GM23248 (cell line): ENCODE results near the gene PHACTR3. TPM values are rescaled to one million over a fixed set of nuclear protein-coding genes. Genes with fewer than 3 reads are reported as not detected.

Experiments used
- DNase-seq: peaks from one replicate; pipeline ENCODE4 v3.0.0-alpha.2; 2015
- H2AFZ ChIP-seq: fragments of 200-600 bp; sonication (generic); 2 replicates; pipeline ENCODE4 v1.6.1; 2016; ENCODE audit warnings: antibody characterized with exemption
- H3F3A ChIP-seq: fragments of 200-600 bp; sonication (generic); 2 replicates; pipeline ENCODE4 v1.6.1; 2016; ENCODE audit warnings: mild to moderate bottlenecking, antibody characterized with exemption, mixed run types; ENCODE audit not compliant: insufficient read depth
- H3K27ac ChIP-seq: fragments of 200-600 bp; sonication (generic); 2 replicates; pipeline ENCODE4 v1.5.1; 2016; ENCODE audit warnings: mild to moderate bottlenecking
- H3K27me3 ChIP-seq: fragments of 200-600 bp; sonication (generic); replicated peaks from 2 replicates; pipeline ENCODE4 v1.6.1; 2016; ENCODE audit warnings: mild to moderate bottlenecking; ENCODE audit not compliant: insufficient read depth
- H3K36me3 ChIP-seq: fragments of 200-600 bp; sonication (generic); 2 replicates; pipeline ENCODE4 v1.6.1; 2016; ENCODE audit warnings: low read depth, mild to moderate bottlenecking
- H3K4me1 ChIP-seq: fragments of 200-600 bp; sonication (generic); 2 replicates; pipeline ENCODE4 v1.6.1; 2016; ENCODE audit warnings: mild to moderate bottlenecking; ENCODE audit not compliant: insufficient read depth
- H3K4me2 ChIP-seq: fragments of 200-600 bp; sonication (generic); one replicate; pipeline ENCODE4 v1.6.1; 2016; ENCODE audit warnings: mild to moderate bottlenecking; ENCODE audit not compliant: unreplicated experiment
- H3K4me3 ChIP-seq: fragments of 200-600 bp; sonication (generic); 2 replicates; pipeline ENCODE4 v1.5.1; 2016; ENCODE audit warnings: mild to moderate bottlenecking
- H3K79me2 ChIP-seq: fragments of 200-600 bp; sonication (generic); 2 replicates; pipeline ENCODE4 v1.6.1; 2016; ENCODE audit warnings: mild to moderate bottlenecking; ENCODE audit not compliant: insufficient read depth
- H3K9ac ChIP-seq: fragments of 200-600 bp; sonication (generic); 2 replicates; pipeline ENCODE4 v1.6.1; 2016; ENCODE audit warnings: mild to moderate bottlenecking
- H3K9me2 ChIP-seq: fragments of 200-600 bp; sonication (generic); 2 replicates; pipeline ENCODE4 v1.6.1; 2016; ENCODE audit warnings: mixed run types, mild to moderate bottlenecking, moderate library complexity; ENCODE audit not compliant: insufficient read depth
- H3K9me3 ChIP-seq: fragments of 200-600 bp; sonication (generic); one replicate; pipeline ENCODE4 v1.6.1; 2017; ENCODE audit warnings: low read depth
- H4K20me1 ChIP-seq: fragments of 200-600 bp; sonication (generic); 2 replicates; pipeline ENCODE4 v1.6.0; 2016; ENCODE audit not compliant: insufficient read depth
- EZH2 ChIP-seq: fragments of 200-600 bp; sonication (generic); IDR thresholded peaks from 2 replicates; pipeline ENCODE4 v1.6.1; 2018; ENCODE audit warnings: antibody characterized with exemption, mild to moderate bottlenecking; ENCODE audit not compliant: insufficient read depth, poor library complexity, severe bottlenecking
- EZH2phosphoT487 ChIP-seq: fragments of 200-600 bp; sonication (generic); IDR thresholded peaks from 2 replicates; pipeline ENCODE4 v1.6.1; 2018; ENCODE audit warnings: antibody characterized with exemption, moderate library complexity, mild to moderate bottlenecking, low read depth; ENCODE audit not compliant: insufficient read depth
- WGBS, 2 experiments: methylation state at CpG; one replicate each; pipeline ENCODE4 v1.1.6; 2015 to 2017; ENCODE audit warnings: low lambda C conversion rate in 2 of 2, low coverage in 1 of 2; ENCODE audit errors: missing lambda C conversion rate in 2 of 2; 5-methylcytosine and 5-hydroxymethylcytosine counted together
- in situ Hi-C: fragments of 300-500 bp; cut with MboI; formaldehyde crosslinking; loops from 2 replicates; pipeline ENCODE4 v1.15.0; 2020
- polyA plus RNA-seq: library from polyadenylated mRNA; unstranded; fragments of >200 nt; fragmentation: Nextera tagmentation; extraction: Ambion mirVana; gene quantifications from 2 replicates; pipeline ENCODE4 v1.2.1, GENCODE V29; 2016
- total RNA-seq: library from RNA; depleted of rRNA; stranded (reverse); fragments of >200 nt; shearing (Covaris generic); gene quantifications from 2 replicates; pipeline ENCODE4 v1.2.3, GENCODE V29; 2014

Gene PHACTR3
- total and polyA plus RNA-seq, 2 experiments from 2014 or later: not detected

DNA sequence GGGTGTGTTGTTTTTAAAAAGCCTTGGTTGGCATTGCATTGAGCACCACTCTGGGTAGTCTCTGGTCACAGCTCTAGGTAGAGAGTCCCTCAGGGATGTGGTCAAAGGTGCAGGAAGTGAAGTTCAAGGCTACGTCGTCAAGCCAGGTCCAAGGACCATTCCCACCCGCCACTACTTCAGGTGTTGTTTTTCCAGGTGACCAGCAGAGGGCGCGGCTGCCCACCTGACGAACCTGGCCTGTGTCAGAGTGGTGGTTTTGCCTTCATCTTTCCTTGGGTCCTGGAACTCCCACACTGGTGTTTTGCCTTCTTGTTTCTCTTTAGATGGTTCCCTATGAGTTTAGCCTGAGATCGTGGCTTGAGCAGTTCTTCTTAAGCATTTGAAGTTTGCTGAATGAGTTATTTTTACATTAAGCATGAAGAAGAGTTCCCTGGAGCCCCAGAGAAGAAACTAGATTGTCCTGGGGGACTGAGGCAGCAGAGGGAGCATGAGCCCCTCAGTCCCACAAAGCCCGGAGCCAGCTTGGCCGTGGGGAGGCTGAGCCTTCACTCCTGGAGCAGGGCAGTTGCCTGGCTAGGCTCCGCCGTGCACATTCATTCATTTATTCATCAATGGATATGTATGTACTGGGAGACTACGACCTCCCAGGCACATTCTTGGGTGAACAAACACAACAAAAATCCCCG lies 5.6 kb upstream of the PHACTR3 start:
- Histone ChIP-seq H3F3A (no peaks in the 10 kb centered on the region), H2AFZ (no peak overlapping the region), H3K36me3 (no peaks in the 10 kb centered on the region), H4K20me1 (no peaks in the 10 kb centered on the region), H3K4me2 (no peak overlapping the region), H3K9me2 (no peaks in the 10 kb centered on the region), H3K4me1 (no peaks in the 10 kb centered on the region), H3K9ac (no peak overlapping the region), H3K27ac (no peak overlapping the region), H3K79me2 (no peaks in the 10 kb centered on the region), H3K9me3 (no peaks in the 10 kb centered on the region), H3K27me3 (peaks cover 25% of the 10 kb centered on the region), H3K4me3 (no peak overlapping the region)
- in situ Hi-C loops: no loop called here
- DNase-seq: peak; percentile 43
- TF ChIP-seq EZH2phosphoT487 (no peak), EZH2 (no peak)
- WGBS, 2 experiments: 30 to 35% methylated on average over 13 of the region's 13 CpGs

DNA sequence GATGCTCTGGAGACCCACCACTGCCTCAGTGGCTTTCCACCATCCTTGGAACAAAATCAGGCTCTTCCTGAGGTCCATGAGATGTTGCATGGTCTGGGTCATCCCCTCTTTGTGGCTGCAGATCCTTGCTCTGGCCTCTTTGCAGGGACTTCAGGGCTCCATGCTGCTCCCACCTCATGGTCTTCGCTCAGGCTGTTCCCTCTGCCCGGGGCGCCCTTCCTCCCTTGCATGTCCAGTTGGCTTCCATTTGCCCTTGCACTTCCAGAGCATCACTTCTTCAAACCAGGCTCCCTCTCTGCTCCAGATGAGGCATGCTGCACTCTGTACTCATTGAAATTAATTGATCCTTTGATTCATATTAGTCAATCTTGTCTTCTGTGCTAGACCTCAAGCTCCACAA lies 4.4 kb upstream of the PHACTR3 start:
- H3K79me2 ChIP-seq: no peaks in the 10 kb centered on the region
- H3K9ac ChIP-seq: no peak overlapping the region
- no peaks in the 10 kb centered on the region for H3K36me3 ChIP-seq
- WGBS, 2 experiments: 63 to 66% methylated on average over 3 of the region's 3 CpGs
- peaks cover 20% of the 10 kb centered on the region for H3K27me3 ChIP-seq
- no peaks in the 10 kb centered on the region for H3K9me2 ChIP-seq
- H4K20me1 ChIP-seq: no peaks in the 10 kb centered on the region
- in situ Hi-C loops: no loop called here
- DNase-seq: no peak
- H3K9me3 ChIP-seq: no peaks in the 10 kb centered on the region
- H3K27ac ChIP-seq: no peak overlapping the region
- no peaks in the 10 kb centered on the region for H3F3A ChIP-seq
- no peak overlapping the region for H2AFZ ChIP-seq
- no peaks in the 10 kb centered on the region for H3K4me1 ChIP-seq
- H3K4me3 ChIP-seq: no peak overlapping the region
- TF ChIP-seq EZH2phosphoT487 (no peak), EZH2 (no peak)
- H3K4me2 ChIP-seq: no peak overlapping the region

DNA sequence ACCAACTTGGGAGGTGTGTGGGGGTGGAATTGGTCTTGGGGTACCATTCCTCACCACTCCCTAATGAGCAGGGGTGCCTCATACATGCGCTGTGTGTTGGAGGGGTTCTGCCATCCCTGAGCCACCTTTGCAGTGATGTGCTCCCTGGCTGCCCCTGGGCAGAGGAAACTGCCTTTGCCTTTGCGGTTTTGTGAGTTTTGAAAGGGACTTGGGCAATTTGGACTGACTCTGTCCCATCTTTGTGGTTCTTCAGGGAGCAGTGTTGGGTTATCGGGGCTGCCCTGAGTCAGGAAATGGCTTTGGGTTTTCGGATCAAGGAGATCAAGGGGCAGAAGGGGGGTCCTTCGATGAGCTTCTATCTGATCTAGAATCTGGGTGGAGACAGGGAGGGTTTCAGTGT lies 3.9 kb upstream of the PHACTR3 start:
- WGBS, 2 experiments: 61 to 66% methylated on average over 5 of the region's 5 CpGs
- DNase-seq: no peak
- Histone ChIP-seq H3K4me1 (no peaks in the 10 kb centered on the region), H3K4me3 (no peak overlapping the region), H3K9me3 (no peaks in the 10 kb centered on the region), H2AFZ (no peak overlapping the region), H3K9ac (no peak overlapping the region), H3K9me2 (no peaks in the 10 kb centered on the region), H3K79me2 (no peaks in the 10 kb centered on the region), H3K4me2 (no peak overlapping the region), H3K27ac (no peak overlapping the region), H4K20me1 (no peaks in the 10 kb centered on the region), H3K27me3 (peaks cover 22% of the 10 kb centered on the region), H3F3A (no peaks in the 10 kb centered on the region), H3K36me3 (no peaks in the 10 kb centered on the region)
- in situ Hi-C loops: no loop called here
- TF ChIP-seq EZH2 (no peak), EZH2phosphoT487 (no peak)

DNA sequence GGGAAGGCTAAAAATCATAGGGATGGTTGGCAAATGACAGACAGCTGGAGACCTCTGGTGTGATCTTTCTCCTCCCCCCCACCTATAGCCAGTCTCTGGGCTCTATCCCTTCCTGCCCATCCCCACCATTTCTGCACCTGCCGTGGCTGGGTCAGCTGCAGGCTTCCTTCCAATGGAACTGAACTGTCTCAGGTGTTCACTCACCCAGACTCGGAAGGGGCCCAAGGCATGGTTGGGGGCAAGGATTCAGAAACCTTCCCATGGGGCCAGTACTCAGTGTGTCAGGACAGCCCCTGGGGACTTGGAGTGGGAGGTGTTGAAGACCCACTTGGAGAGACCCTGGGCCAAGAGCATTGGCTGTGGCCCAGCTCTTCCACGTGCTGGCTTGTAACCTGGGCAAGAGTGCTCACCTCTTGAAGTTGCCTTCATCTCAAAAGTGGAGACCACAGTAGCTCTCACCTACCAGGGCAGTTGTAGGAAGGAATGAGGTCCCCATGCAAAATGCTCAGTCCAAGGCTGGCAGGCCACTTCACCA lies 1.7 kb upstream of the PHACTR3 start:
- no peak for TF ChIP-seq EZH2phosphoT487
- TF ChIP-seq EZH2: no peak
- Histone ChIP-seq H3K9ac (no peak overlapping the region), H3K79me2 (no peaks in the 10 kb centered on the region), H3K27me3 (peaks cover 22% of the 10 kb centered on the region), H3K4me2 (no peak overlapping the region), H3K4me3 (no peak overlapping the region), H2AFZ (no peak overlapping the region), H3K4me1 (no peaks in the 10 kb centered on the region), H3F3A (no peaks in the 10 kb centered on the region), H3K27ac (no peak overlapping the region), H3K9me3 (no peaks in the 10 kb centered on the region), H3K36me3 (no peaks in the 10 kb centered on the region), H3K9me2 (no peaks in the 10 kb centered on the region), H4K20me1 (no peaks in the 10 kb centered on the region)
- DNase-seq: no peak
- 69 to 80% methylated on average over 3 of the region's 3 CpGs for WGBS, 2 experiments
- in situ Hi-C loops: no loop called here

DNA sequence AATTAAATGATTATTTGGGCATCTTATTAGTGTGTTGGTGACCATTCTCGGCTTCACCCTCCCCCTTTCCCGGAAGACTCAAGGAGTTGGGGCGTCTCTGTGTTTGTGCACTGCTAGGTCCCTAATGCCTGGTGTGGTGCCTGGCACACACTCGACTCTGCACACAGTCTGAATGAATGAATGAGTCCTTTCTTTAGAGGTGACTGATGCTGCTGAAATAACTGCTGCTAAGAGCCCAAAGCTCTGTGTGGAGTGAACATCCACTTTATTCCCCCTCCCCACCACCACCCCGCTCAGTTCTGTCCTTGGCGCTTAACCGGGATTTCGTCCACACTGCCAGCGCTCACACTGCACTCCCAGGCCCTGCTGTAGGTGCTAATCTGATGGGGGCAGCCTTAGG lies 1.2 kb upstream of the PHACTR3 start:
- Histone ChIP-seq H3K9me3 (no peaks in the 10 kb centered on the region), H3K9me2 (no peaks in the 10 kb centered on the region), H3K4me1 (no peaks in the 10 kb centered on the region), H3F3A (no peaks in the 10 kb centered on the region), H3K27me3 (peaks cover 22% of the 10 kb centered on the region), H3K4me3 (no peak overlapping the region), H4K20me1 (no peaks in the 10 kb centered on the region), H3K79me2 (no peaks in the 10 kb centered on the region), H3K36me3 (no peaks in the 10 kb centered on the region), H3K9ac (no peak overlapping the region), H3K27ac (no peak overlapping the region), H2AFZ (no peak overlapping the region), H3K4me2 (no peak overlapping the region)
- TF ChIP-seq EZH2phosphoT487 (no peak), EZH2 (no peak)
- no peak for DNase-seq
- WGBS, 2 experiments: 85 to 87% methylated on average over 9 of the region's 9 CpGs
- in situ Hi-C loops: no loop called here
